Transverse colon (tissue), 4 donors: Measurements from ENCODE around the gene EIF4EBP2. TPM values are rescaled to one million over a fixed set of nuclear protein-coding genes. Genes with fewer than 3 reads are reported as not detected.

ENCODE experiments used
- DNase-seq: peaks from one replicate; pipeline ENCODE4 v3.0.0-alpha.2; 2019
- H3K27ac ChIP-seq, 4 donors: fragments of 200-600 bp; sonication (generic); 2 replicates each; pipeline ENCODE4 v1.5.1; 2016 to 2018; ENCODE audit warnings: inconsistent platforms in 4 of 4
- H3K27me3 ChIP-seq: fragments of 200-600 bp; sonication (generic); 2 replicates; pipeline ENCODE4 v1.5.1; 2017; ENCODE audit warnings: inconsistent platforms
- H3K36me3 ChIP-seq, 4 donors: fragments of 200-600 bp; sonication (generic); 2 replicates each; pipeline ENCODE4 v1.5.1; 2017 to 2019; ENCODE audit warnings: inconsistent platforms in 4 of 4
- H3K4me1 ChIP-seq, 4 donors: fragments of 200-600 bp; sonication (generic); 2 replicates each; pipeline ENCODE4 v1.5.1; 2017 to 2020; ENCODE audit warnings: inconsistent platforms in 4 of 4
- H3K4me3 ChIP-seq, 4 donors: fragments of 200-600 bp; sonication (generic); 1 replicate in 1 of 4; 2 replicates in 3 of 4; pipeline versions ENCODE4 v1.5.1 to v1.6.1; 2017 to 2019; ENCODE audit warnings: inconsistent platforms in 4 of 4
- H3K9me3 ChIP-seq, 2 donors: fragments of 200-600 bp; sonication (generic); 2 replicates each; pipeline ENCODE4 v1.5.1; 2017 to 2019; ENCODE audit warnings: inconsistent platforms in 2 of 2
- CTCF ChIP-seq, 5 experiments: fragments of 200-600 bp in 3 of 5; fragments of 450-650 bp in 2 of 5; sonication (generic) in 3 of 5; IDR thresholded peaks; 1 replicate in 2 of 5; 2 replicates in 3 of 5; pipeline ENCODE4 v1.5.1; 2016 to 2017; ENCODE audit warnings: antibody characterized with exemption in 5 of 5, inconsistent platforms in 3 of 5, mild to moderate bottlenecking in 2 of 5, moderate library complexity in 1 of 5
- EP300 ChIP-seq: sonication (generic); formaldehyde crosslinking; IDR thresholded peaks from one replicate; pipeline ENCODE4 v1.6.1; 2017; ENCODE audit warnings: antibody characterized with exemption, low read depth
- POLR2A ChIP-seq: fragments of 450-650 bp; IDR thresholded peaks from one replicate; pipeline ENCODE4 v1.6.1; 2016; ENCODE audit warnings: antibody characterized with exemption, mild to moderate bottlenecking, moderate library complexity
- POLR2AphosphoS5 ChIP-seq, 3 donors: sonication (generic); formaldehyde crosslinking; IDR thresholded peaks; one replicate each; pipeline ENCODE4 v1.6.1; 2016; ENCODE audit warnings: antibody characterized with exemption in 3 of 3
- WGBS, 2 donors: methylation state at CpG; one replicate each; pipeline ENCODE4 v1.1.5; 2018; ENCODE audit warnings: low coverage in 1 of 2; 5-methylcytosine and 5-hydroxymethylcytosine counted together
- in situ Hi-C, 4 donors: fragments of 200-750 bp; cut with MboI; loops; one replicate each; pipeline versions ENCODE4 v1.15.0 to v1.15.1; 2017; ENCODE audit warnings: low sequenced_read_pairs in 3 of 4, low pct_ligation_motif_present in 1 of 4, low pct_unique_long_range_greater_than_20kb in 1 of 4
- intact Hi-C: fragments of 100-400 bp; cut with DNase I; formaldehyde crosslinking; loops from one replicate; pipeline ENCODE4 v1.15.1; 2023; ENCODE audit warnings: low total_unique reads
- total RNA-seq, 4 donors: library from RNA; depleted of rRNA; stranded (reverse); fragments of >200 nt; gene quantifications; one replicate each; pipeline ENCODE4 v1.1.0, GENCODE V29; 2016

EIF4EBP2 gene
- total RNA-seq, 4 donors from 2014 or later = 43.6 to 117 (median 110) TPM

- no peak overlapping the region for H3K27ac ChIP-seq
- no peak overlapping the region for H3K4me3 ChIP-seq
- intact Hi-C loops = no loop called here
- TF ChIP-seq POLR2A = no peak
- no peak for TF ChIP-seq CTCF (IDR thresholded peaks at IDR 0.05)
- no peak for TF ChIP-seq EP300
- no peak for TF ChIP-seq POLR2AphosphoS5 (IDR thresholded peaks at IDR 0.05)
- no peak for DNase-seq
- H3K36me3 ChIP-seq = no peaks in the 10 kb centered on the region
- H3K27me3 ChIP-seq = peaks cover 24% of the 10 kb centered on the region
- peaks cover 3 to 22% (median 20%) of the 10 kb centered on the region in 4 donors for H3K4me1 ChIP-seq
- H3K9me3 ChIP-seq = no peaks in the 10 kb centered on the region
- 91 to 93% methylated on average over 2 of the region's 2 CpGs for WGBS, 2 donors
- in situ Hi-C loops = loop anchor here in 2 of 4 donors (25.0 kb wide), 1 partner anchor 288 kb away; no protein-coding TSS in a partner anchor
These were observed 70.8 kb downstream of the EIF4EBP2 start for GRCh38 chr10:70474780-70475179.

GRCh38 chr10:70475661-70476060 lies 71.7 kb downstream of the EIF4EBP2 start:
- intact Hi-C loops (no loop called here), in situ Hi-C loops (no loop called here)
- Histone ChIP-seq H3K9me3 (no peaks in the 10 kb centered on the region), H3K4me1 (peaks cover 12 to 30% (median 26%) of the 10 kb centered on the region in 4 donors), H3K27ac (no peak overlapping the region), H3K4me3 (no peak overlapping the region), H3K27me3 (peaks cover 24% of the 10 kb centered on the region), H3K36me3 (no peaks in the 10 kb centered on the region)
- WGBS, 2 donors = 76 to 78% methylated on average over 4 to 8 of the region's 8 CpGs
- no peak for TF ChIP-seq EP300
- no peak for TF ChIP-seq POLR2A
- no peak for TF ChIP-seq POLR2AphosphoS5 (IDR thresholded peaks at IDR 0.05)
- TF ChIP-seq CTCF (IDR thresholded peaks at IDR 0.05) = no peak
- DNase-seq = no peak

- Histone ChIP-seq H3K27ac (no peak overlapping the region), H3K36me3 (no peaks in the 10 kb centered on the region), H3K4me3 (no peak overlapping the region), H3K4me1 (peaks cover 12 to 34% (median 26%) of the 10 kb centered on the region in 4 donors), H3K9me3 (no peaks in the 10 kb centered on the region), H3K27me3 (peaks cover 24% of the 10 kb centered on the region)
- intact Hi-C loops (no loop called here), in situ Hi-C loops (no loop called here)
- 57% methylated on average over 7 of the region's 7 CpGs; no CpG with 5 or more reads in 1 of the 2 donors for WGBS, 2 donors
- TF ChIP-seq POLR2A = no peak
- no peak for TF ChIP-seq POLR2AphosphoS5 (IDR thresholded peaks at IDR 0.05)
- no peak for TF ChIP-seq EP300
- TF ChIP-seq CTCF (IDR thresholded peaks at IDR 0.05) = no peak
- no peak for DNase-seq
These were observed 72.5 kb downstream of the EIF4EBP2 start for GRCh38 chr10:70476249-70477035.

GRCh38 chr10:70477661-70478162 lies 73.8 kb downstream of the EIF4EBP2 start:
- TF ChIP-seq CTCF (IDR thresholded peaks at IDR 0.05) (no peak), EP300 (no peak), POLR2A (no peak), POLR2AphosphoS5 (IDR thresholded peaks at IDR 0.05) (no peak)
- no peaks in the 10 kb centered on the region for H3K9me3 ChIP-seq
- WGBS, 2 donors = 12% methylated on average over 21 of the region's 27 CpGs; no CpG with 5 or more reads in 1 of the 2 donors
- in situ Hi-C loops = no loop called here
- peak overlapping the region in 3 of 4 donors; percentile 42 to 66 (median 54) for H3K4me3 ChIP-seq
- H3K27ac ChIP-seq = peak overlapping the region; percentile 61 to 80 (median 70)
- no peaks in the 10 kb centered on the region for H3K36me3 ChIP-seq
- DNase-seq = peak; percentile 23
- peaks cover 24% of the 10 kb centered on the region for H3K27me3 ChIP-seq
- intact Hi-C loops = no loop called here
- H3K4me1 ChIP-seq = peaks cover 17 to 46% (median 32%) of the 10 kb centered on the region in 4 donors
